Activated naive CD8-positive, alpha-beta T cell treated with anti-CD3 and anti-CD28 coated beads, Interleukin-2, amount 10 ng/mL, durations not matched to agents 7 days and 5 days (primary cell): ENCODE measurements around the gene UBXN11. TPM values are rescaled to one million over a fixed set of nuclear protein-coding genes. Genes with fewer than 3 reads are reported as not detected.
A peak's percentile ranks its signal among the peaks of the same experiment; 100 is the strongest.

Experiments
- ATAC-seq: fragments of 150-1000 bp; cut with Tn5 transposase; one replicate; pipeline ENCODE4 v1.10.0; 2021; ENCODE audit warnings: low read depth, moderate library complexity
- POLR2A ChIA-PET: fragments of 350-600 bp; sonication (Branson Sonifier 250); formaldehyde crosslinking; loops from one replicate; lab custom pipeline; 2021; ENCODE audit warnings: antibody characterized with exemption; lab: Charles Lee
- DNase-seq: peaks from one replicate; pipeline ENCODE4 v3.0.0; 2021
- H3K27ac Mint-ChIP-seq: one replicate; pipeline ENCODE4 v1.8.0; 2022; ENCODE audit warnings: mild to moderate bottlenecking, mixed read lengths
- H3K27me3 Mint-ChIP-seq: one replicate; pipeline ENCODE4 v1.8.0; 2022; ENCODE audit warnings: mild to moderate bottlenecking, moderate library complexity, mixed read lengths
- H3K36me3 Mint-ChIP-seq: one replicate; pipeline ENCODE4 v1.8.0; 2021; ENCODE audit warnings: mild to moderate bottlenecking, mixed read lengths
- H3K4me1 Mint-ChIP-seq: one replicate; pipeline ENCODE4 v1.8.0; 2021; ENCODE audit warnings: mixed read lengths
- H3K4me3 Mint-ChIP-seq: one replicate; pipeline ENCODE4 v1.8.0; 2022; ENCODE audit warnings: mild to moderate bottlenecking, moderate library complexity, mixed read lengths
- H3K9me3 Mint-ChIP-seq: one replicate; pipeline ENCODE4 v1.8.0; 2021; ENCODE audit warnings: mixed read lengths
- total RNA-seq, 2 experiments: library from RNA; stranded (reverse); gene quantifications; one replicate each; pipeline ENCODE4 v1.2.3, GENCODE V29; 2021

UBXN11 gene
- 10 to 100 TPM; 60.5 to 64.1 TPM for total RNA-seq

- ATAC-seq (peak; percentile 99), DNase-seq (peak; percentile 88)
- H3K9me3 Mint-ChIP-seq, result no peaks in the 10 kb centered on the region
- no peaks in the 10 kb centered on the region for H3K27me3 Mint-ChIP-seq
- H3K36me3 Mint-ChIP-seq, result no peaks in the 10 kb centered on the region
- POLR2A ChIA-PET, result interaction anchor here (1.1 to 24.2 kb wide), 6 partner anchors 9 to 195 kb away, joined by 3 to 1079 read pairs (median 16); partner anchors contain the start of genes CD52, PDIK1L and SH3BGRL3
- peak within 1 kb of the TSS; percentile 94 for H3K4me3 Mint-ChIP-seq
- peaks cover 30% of the 10 kb centered on the region for H3K4me1 Mint-ChIP-seq
- H3K27ac Mint-ChIP-seq, result peak within 1 kb of the TSS; percentile 97
These were observed at the start of gene UBXN11 for GRCh38 chr1:26306290-26307229. Gene UBXN11, minus strand, starts transcription at chr1:26306636. Its CDS starts 3,753 bp downstream, at chr1:26302883.

GRCh38 chr1:26356106-26356505 lies 49.7 kb upstream of the UBXN11 start:
- Mint-ChIP-seq H3K27me3 (peaks cover under 1% of the 10 kb centered on the region), H3K4me1 (peaks cover 34% of the 10 kb centered on the region), H3K27ac (peak overlapping the region; percentile 73), H3K9me3 (no peaks in the 10 kb centered on the region), H3K36me3 (peaks cover 2% of the 10 kb centered on the region), H3K4me3 (no peak overlapping the region)
- no peak for DNase-seq
- POLR2A ChIA-PET, result no interaction called here
- no peak for ATAC-seq

GRCh38 chr1:26354972-26355371 lies 48.5 kb upstream of the UBXN11 start:
- POLR2A ChIA-PET, result interaction anchor here (1.3 kb wide), 1 partner anchor 66 kb away, joined by 3 read pairs; no protein-coding TSS in a partner anchor
- Mint-ChIP-seq H3K9me3 (no peaks in the 10 kb centered on the region), H3K27ac (no peak overlapping the region), H3K4me1 (peaks cover 28% of the 10 kb centered on the region), H3K36me3 (peaks cover 2% of the 10 kb centered on the region), H3K27me3 (peaks cover 2% of the 10 kb centered on the region), H3K4me3 (no peak overlapping the region)
- DNase-seq (no peak), ATAC-seq (no peak)

GRCh38 chr1:26353976-26354820 lies 47.8 kb upstream of the UBXN11 start, which contains the start of gene CRYBG2:
Gene CRYBG2, minus strand, starts transcription at chr1:26354130. Its CDS starts 7,473 bp downstream, at chr1:26346657.
- Mint-ChIP-seq H3K27me3 (peaks cover 2% of the 10 kb centered on the region), H3K27ac (peak within 1 kb of the TSS; percentile 40), H3K4me3 (no peak within 1 kb of the TSS), H3K9me3 (no peaks in the 10 kb centered on the region), H3K36me3 (peaks cover 2% of the 10 kb centered on the region), H3K4me1 (peaks cover 22% of the 10 kb centered on the region)
- POLR2A ChIA-PET, result interaction anchor here (1.3 kb wide), 1 partner anchor 65 kb away, joined by 3 read pairs; no protein-coding TSS in a partner anchor
- no peak for ATAC-seq
- no peak for DNase-seq

- peaks cover 2% of the 10 kb centered on the region for H3K27me3 Mint-ChIP-seq
These were observed 46.9 kb upstream of the UBXN11 start for GRCh38 chr1:26353210-26353859.

GRCh38 chr1:26352338-26352679 lies 45.9 kb upstream of the UBXN11 start:
- POLR2A ChIA-PET, result no interaction called here
- H3K4me3 Mint-ChIP-seq, result no peak overlapping the region
- peaks cover 8% of the 10 kb centered on the region for H3K4me1 Mint-ChIP-seq
- no peaks in the 10 kb centered on the region for H3K9me3 Mint-ChIP-seq
- DNase-seq (no peak), ATAC-seq (no peak)
- no peak overlapping the region for H3K27ac Mint-ChIP-seq
- peaks cover 2% of the 10 kb centered on the region for H3K36me3 Mint-ChIP-seq
- H3K27me3 Mint-ChIP-seq, result peaks cover 2% of the 10 kb centered on the region

More at GRCh38 chr1:26353210-26353859, 46.9 kb upstream of the UBXN11 start:
- no peak overlapping the region for H3K4me3 Mint-ChIP-seq
- peaks cover 2% of the 10 kb centered on the region for H3K36me3 Mint-ChIP-seq
- DNase-seq (no peak), ATAC-seq (no peak)
- POLR2A ChIA-PET, result no interaction called here
- no peaks in the 10 kb centered on the region for H3K9me3 Mint-ChIP-seq
- H3K4me1 Mint-ChIP-seq, result peaks cover 13% of the 10 kb centered on the region
- H3K27ac Mint-ChIP-seq, result peak overlapping the region; percentile 40

- POLR2A ChIA-PET, result no interaction called here
- no peaks in the 10 kb centered on the region for H3K9me3 Mint-ChIP-seq
- peaks cover 6% of the 10 kb centered on the region for H3K4me1 Mint-ChIP-seq
- H3K27ac Mint-ChIP-seq, result no peak overlapping the region
- H3K36me3 Mint-ChIP-seq, result peaks cover 2% of the 10 kb centered on the region
- no peak overlapping the region for H3K4me3 Mint-ChIP-seq
- ATAC-seq, result no peak
- no peak for DNase-seq
- peaks cover 2% of the 10 kb centered on the region for H3K27me3 Mint-ChIP-seq
These were observed 45.3 kb upstream of the UBXN11 start for GRCh38 chr1:26351590-26352337.

GRCh38 chr1:26350701-26351589 lies 44.5 kb upstream of the UBXN11 start:
- POLR2A ChIA-PET, result no interaction called here
- Mint-ChIP-seq H3K27me3 (peaks cover 2% of the 10 kb centered on the region), H3K9me3 (no peaks in the 10 kb centered on the region), H3K27ac (no peak overlapping the region), H3K4me1 (peaks cover 9% of the 10 kb centered on the region), H3K4me3 (no peak overlapping the region), H3K36me3 (peaks cover 2% of the 10 kb centered on the region)
- DNase-seq, result no peak
- ATAC-seq, result no peak

- Mint-ChIP-seq H3K4me1 (peaks cover 4% of the 10 kb centered on the region), H3K27ac (no peak overlapping the region), H3K9me3 (no peaks in the 10 kb centered on the region), H3K36me3 (no peaks in the 10 kb centered on the region), H3K4me3 (no peak overlapping the region), H3K27me3 (peaks cover 2% of the 10 kb centered on the region)
- DNase-seq, result no peak
- ATAC-seq, result no peak
- POLR2A ChIA-PET, result interaction anchor here (0.6 to 1.4 kb wide), 2 partner anchors 9 to 920 kb away, joined by 3 to 5 read pairs; no protein-coding TSS in a partner anchor
These were observed 43.9 kb upstream of the UBXN11 start for GRCh38 chr1:26350343-26350700.

- Mint-ChIP-seq H3K36me3 (no peaks in the 10 kb centered on the region), H3K9me3 (no peaks in the 10 kb centered on the region), H3K27ac (no peak overlapping the region), H3K27me3 (peaks cover 2% of the 10 kb centered on the region), H3K4me1 (peaks cover 4% of the 10 kb centered on the region), H3K4me3 (no peak overlapping the region)
- ATAC-seq, result no peak
- DNase-seq, result no peak
- POLR2A ChIA-PET, result interaction anchor here (0.6 to 1.4 kb wide), 2 partner anchors 9 to 920 kb away, joined by 3 to 5 read pairs; no protein-coding TSS in a partner anchor
These were observed 43.4 kb upstream of the UBXN11 start for GRCh38 chr1:26349877-26350244.

GRCh38 chr1:26349188-26349876 lies 42.9 kb upstream of the UBXN11 start:
- POLR2A ChIA-PET, result interaction anchor here (0.6 to 1.4 kb wide), 2 partner anchors 10 to 919 kb away, joined by 3 to 5 read pairs; no protein-coding TSS in a partner anchor
- H3K27ac Mint-ChIP-seq, result no peak overlapping the region

More at GRCh38 chr1:26349188-26349876, 42.9 kb upstream of the UBXN11 start:
- Mint-ChIP-seq H3K4me1 (peaks cover 4% of the 10 kb centered on the region), H3K36me3 (no peaks in the 10 kb centered on the region), H3K9me3 (no peaks in the 10 kb centered on the region), H3K4me3 (no peak overlapping the region), H3K27me3 (peaks cover 2% of the 10 kb centered on the region)
- ATAC-seq (no peak), DNase-seq (no peak)
